Neural progenitor cell (in vitro differentiated cells): ENCODE data around the gene DNM1L. TPM values are rescaled to one million over a fixed set of nuclear protein-coding genes. Genes with fewer than 3 reads are reported as not detected.

Experiments
- DNase-seq: peaks from one replicate; pipeline ENCODE4 v3.0.0-alpha.2; 2016; ENCODE audit warnings: low spot score
- H2AFZ ChIP-seq: fragments of 200-600 bp; sonication (generic); replicated peaks from 2 replicates; pipeline ENCODE4 v1.6.1; 2016; ENCODE audit warnings: antibody characterized with exemption
- H3F3A ChIP-seq: fragments of 200-600 bp; sonication (generic); 2 replicates; pipeline ENCODE4 v1.6.1; 2016; ENCODE audit warnings: antibody characterized with exemption, low read depth
- H3K27ac ChIP-seq: fragments of 200-600 bp; sonication (generic); 2 replicates; pipeline ENCODE4 v1.5.1; 2016; ENCODE audit warnings: mild to moderate bottlenecking
- H3K27me3 ChIP-seq: fragments of 200-600 bp; sonication (generic); 2 replicates; pipeline ENCODE4 v1.6.1; 2016; ENCODE audit warnings: mild to moderate bottlenecking, moderate library complexity
- H3K36me3 ChIP-seq: fragments of 200-600 bp; sonication (generic); 2 replicates; pipeline ENCODE4 v1.5.1; 2016
- H3K4me1 ChIP-seq: fragments of 200-600 bp; sonication (generic); 2 replicates; pipeline ENCODE4 v1.6.1; 2016; ENCODE audit warnings: mixed run types
- H3K4me2 ChIP-seq: fragments of 200-600 bp; sonication (generic); 2 replicates; pipeline ENCODE4 v1.6.1; 2016
- H3K4me3 ChIP-seq: fragments of 200-600 bp; sonication (generic); 2 replicates; pipeline ENCODE4 v1.5.1; 2016
- H3K79me2 ChIP-seq: fragments of 200-600 bp; sonication (generic); 2 replicates; pipeline ENCODE4 v1.6.1; 2016; ENCODE audit warnings: low read depth
- H3K9ac ChIP-seq: fragments of 200-600 bp; sonication (generic); 2 replicates; pipeline ENCODE4 v1.6.1; 2016
- H3K9me3 ChIP-seq: fragments of 200-600 bp; sonication (generic); 2 replicates; pipeline ENCODE4 v1.5.1; 2016; ENCODE audit warnings: low read depth
- H4K20me1 ChIP-seq: fragments of 200-600 bp; sonication (generic); 2 replicates; pipeline ENCODE4 v1.6.1; 2016; ENCODE audit warnings: low read depth
- H3K27ac Mint-ChIP-seq: 3 replicates; pipeline ENCODE4 v1.8.0; 2021; ENCODE audit warnings: mixed read lengths
- H3K27me3 Mint-ChIP-seq: 2 replicates; pipeline ENCODE4 v1.8.0; 2022; ENCODE audit warnings: low read depth, mild to moderate bottlenecking, inconsistent platforms, moderate library complexity, mixed read lengths; ENCODE audit not compliant: insufficient read depth
- H3K36me3 Mint-ChIP-seq: 3 replicates; pipeline ENCODE4 v1.8.0; 2021; ENCODE audit warnings: mixed read lengths
- H3K4me1 Mint-ChIP-seq: 3 replicates; pipeline ENCODE4 v1.8.0; 2021; ENCODE audit warnings: mixed read lengths
- H3K4me3 Mint-ChIP-seq: 3 replicates; pipeline ENCODE4 v1.8.0; 2021; ENCODE audit warnings: mild to moderate bottlenecking, moderate library complexity, mixed read lengths
- H3K9me3 Mint-ChIP-seq: 3 replicates; pipeline ENCODE4 v1.8.0; 2020; ENCODE audit warnings: mixed read lengths
- CTCF ChIP-seq: fragments of 200-600 bp; sonication (generic); IDR thresholded peaks from 2 replicates; pipeline ENCODE4 v1.5.1; 2017; ENCODE audit warnings: antibody characterized with exemption, mild to moderate bottlenecking
- EZH2 ChIP-seq: fragments of 200-600 bp; sonication (generic); IDR thresholded peaks from 2 replicates; pipeline ENCODE4 v1.6.1; 2017; ENCODE audit warnings: antibody characterized with exemption, mild to moderate bottlenecking, moderate library complexity
- EZH2phosphoT487 ChIP-seq: fragments of 200-600 bp; sonication (generic); IDR thresholded peaks from 2 replicates; pipeline ENCODE4 v1.6.1; 2017; ENCODE audit warnings: antibody characterized with exemption
- total RNA-seq: library from RNA; depleted of rRNA; stranded (reverse); fragments of >200 nt; gene quantifications from 2 replicates; pipeline ENCODE4 v1.2.3, GENCODE V29; 2015; ENCODE audit warnings: low replicate concordance

DNM1L gene
- total RNA-seq, 1 donor from 2014 or later, result 133 TPM

- Mint-ChIP-seq H3K27ac (peak overlapping the region; percentile 22), H3K4me3 (peak overlapping the region; percentile 87), H3K9me3 (no peaks in the 10 kb centered on the region), H3K27me3 (peaks cover 4% of the 10 kb centered on the region), H3K36me3 (peaks cover 9% of the 10 kb centered on the region), H3K4me1 (peaks cover 17% of the 10 kb centered on the region)
- Histone ChIP-seq H3K9me3 (no peaks in the 10 kb centered on the region), H3K36me3 (no peaks in the 10 kb centered on the region), H3K79me2 (peaks cover 55% of the 10 kb centered on the region), H3F3A (peaks cover 21% of the 10 kb centered on the region), H2AFZ (peak overlapping the region; percentile 45), H3K27me3 (no peaks in the 10 kb centered on the region), H3K27ac (peak overlapping the region; percentile 87), H4K20me1 (peaks cover 11% of the 10 kb centered on the region), H3K9ac (peak overlapping the region; percentile 73), H3K4me2 (peak overlapping the region; percentile 97), H3K4me3 (peak overlapping the region; percentile 80), H3K4me1 (peaks cover 11% of the 10 kb centered on the region)
- TF ChIP-seq EZH2, result no peak
- TF ChIP-seq CTCF, result no peak
- no peak for TF ChIP-seq EZH2phosphoT487
- no peak for DNase-seq
Observed at GRCh38 chr12:32679920-32680237, 778 bp downstream of the DNM1L start.

GRCh38 chr12:32680787-32681186, 1.7 kb downstream of the DNM1L start:
- Histone ChIP-seq H3K27me3 (no peaks in the 10 kb centered on the region), H4K20me1 (peaks cover 11% of the 10 kb centered on the region), H3K9me3 (no peaks in the 10 kb centered on the region), H3K4me3 (peak overlapping the region; percentile 80), H3K4me1 (peaks cover 11% of the 10 kb centered on the region), H3K36me3 (no peaks in the 10 kb centered on the region), H3F3A (peaks cover 21% of the 10 kb centered on the region), H3K4me2 (peak overlapping the region; percentile 97), H3K27ac (no peak overlapping the region), H3K79me2 (peaks cover 64% of the 10 kb centered on the region), H3K9ac (peak overlapping the region; percentile 73), H2AFZ (no peak overlapping the region)
- Mint-ChIP-seq H3K27me3 (peaks cover 4% of the 10 kb centered on the region), H3K27ac (no peak overlapping the region), H3K36me3 (peaks cover 14% of the 10 kb centered on the region), H3K9me3 (peaks cover 6% of the 10 kb centered on the region), H3K4me3 (peak overlapping the region; percentile 87), H3K4me1 (peaks cover 17% of the 10 kb centered on the region)
- no peak for DNase-seq
- no peak for TF ChIP-seq CTCF
- no peak for TF ChIP-seq EZH2
- no peak for TF ChIP-seq EZH2phosphoT487

GRCh38 chr12:32681272-32681671, 2.2 kb downstream of the DNM1L start:
- no peak for DNase-seq
- Histone ChIP-seq H3K4me3 (peak overlapping the region; percentile 80), H3K4me2 (peak overlapping the region; percentile 97), H2AFZ (no peak overlapping the region), H3K9ac (no peak overlapping the region), H3K4me1 (peaks cover 11% of the 10 kb centered on the region), H3F3A (peaks cover 21% of the 10 kb centered on the region), H3K27ac (no peak overlapping the region), H3K9me3 (no peaks in the 10 kb centered on the region), H3K36me3 (no peaks in the 10 kb centered on the region), H3K79me2 (peaks cover 69% of the 10 kb centered on the region), H3K27me3 (no peaks in the 10 kb centered on the region), H4K20me1 (peaks cover 11% of the 10 kb centered on the region)
- H3K27me3 Mint-ChIP-seq, result peaks cover 4% of the 10 kb centered on the region
- H3K36me3 Mint-ChIP-seq, result peaks cover 15% of the 10 kb centered on the region
- peaks cover 17% of the 10 kb centered on the region for H3K4me1 Mint-ChIP-seq
- no peak for TF ChIP-seq EZH2phosphoT487
- no peak for TF ChIP-seq EZH2
- TF ChIP-seq CTCF, result no peak
- peak overlapping the region; percentile 35 for H3K4me3 Mint-ChIP-seq
- H3K9me3 Mint-ChIP-seq, result peaks cover 8% of the 10 kb centered on the region
- H3K27ac Mint-ChIP-seq, result no peak overlapping the region
